Measurements from ENCODE around the gene OASL. TPM values are rescaled to one million over a fixed set of nuclear protein-coding genes. Genes with fewer than 3 reads are reported as not detected.

Gene OASL
- total and polyA plus RNA-seq, 9 of the 15 experiments (the other 6 are each of a cell fraction or from before 2014, with no cell fraction given) = 0.14 TPM; not detected in 8

GRCh38 chr12:121013715-121014114 lies 25.3 kb downstream of the OASL start:
- Histone ChIP-seq H2AFZ (ENCODE audit: low read depth, low read length) (no peak overlapping the region), H3K27me3 (ENCODE audit: control insufficient read depth in 2 of 2, insufficient read depth in 2 of 2, low read length in 2 of 2) (no peaks in the 10 kb centered on the region), H3K4me2 (ENCODE audit: insufficient read depth, low read length) (no peak overlapping the region), H3K36me3 (ENCODE audit: control insufficient read depth, insufficient read depth, low read length) (peaks cover 40% of the 10 kb centered on the region; the same call in 2 of the 3 replicates), H4K20me1 (replicated peaks; ENCODE audit: control insufficient read depth, insufficient read depth, low read length) (no peaks in the 10 kb centered on the region), H3K9me1 (ENCODE audit: control insufficient read depth, insufficient read depth, low read length) (peaks cover 3% of the 10 kb centered on the region), H3K4me3 (no peak overlapping the region), H3K27ac (ENCODE audit: extremely low read depth, low read depth, low read length) (no peak overlapping the region), H3K9me3 (replicated peaks; ENCODE audit: control insufficient read depth, insufficient read depth, low read depth, low read length) (no peaks in the 10 kb centered on the region; the same call in 1 of the 2 replicates), H3K79me2 (ENCODE audit: control insufficient read depth, insufficient read depth, low read length) (peaks cover 16% of the 10 kb centered on the region), H3K9ac (ENCODE audit: insufficient read depth in 1 of 2, low read depth in 2 of 2, low read length in 2 of 2) (no peak overlapping the region), H3K4me1 (replicated peaks in 1 of 2; ENCODE audit: control insufficient read depth in 2 of 2, insufficient read depth in 2 of 2, low read length in 2 of 2) (peaks cover 5 to 9% of the 10 kb centered on the region in 2 experiments; a peak in 3 of 5 replicates)
- ATAC-seq = no peak
- TF ChIP-seq ZNF699 (CRISPR knock-in tag; IDR thresholded peaks at IDR 0.05; ENCODE audit: insufficient replicate concordance) (no peak), CTCF (IDR thresholded peaks at IDR 0.05 in 2 of 3, conservative IDR thresholded peaks at IDR 0.05 in 1 of 3; ENCODE audit: insufficient read depth in 2 of 3, low read depth in 1 of 3, low read length in 3 of 3) (peak in 2 of 3 experiments; percentile 14 to 17; a peak in 1 of 6 replicates), RAD21 (CRISPR knock-in tag; conservative IDR thresholded peaks at IDR 0.05 in 1 of 2, IDR thresholded peaks at IDR 0.05 in 1 of 2) (peak; percentile 14 to 27; a peak in 3 of 4 replicates)
- no peak for FAIRE-seq
- CTCF ChIA-PET (ENCODE audit: low intra/inter-chr PET ratio) = no interaction called here
- in situ Hi-C loops (cut with MboI) = no loop called here
- 56% methylated on average over 3 of the region's 3 CpGs for WGBS (ENCODE audit: insufficient coverage, low coverage, missing lambda C conversion rate)
- POLR2A ChIA-PET = interaction anchor here (0.7 kb wide), 1 partner anchor 669 kb away, joined by 5 read pairs; no protein-coding TSS in a partner anchor
- DNase-seq (ENCODE audit: extremely low read depth in 1 of 4, low spot score in 3 of 4) = no peak
- intact Hi-C loops (cut with micrococcal nuclease) = loop anchor here (10.0 kb wide), 1 partner anchor 81 kb away; no protein-coding TSS in a partner anchor
- no TSS peak for BruUV-seq (replicated peaks)
